A549 (cell line): Measurements from ENCODE around the gene DSC2.

Experiments used
- CTCF ChIP-seq: fragments of >200 bp; sonication (Bioruptor Twin); formaldehyde crosslinking; IDR thresholded peaks from 3 replicates; pipeline ENCODE4 v1.5.1; 2016
- MAX ChIP-seq: IDR thresholded peaks from 2 replicates; pipeline ENCODE4 v1.6.1; 2012

GRCh38 chr18:31149351-31149750, 47.1 kb upstream of the DSC2 start:
- TF ChIP-seq CTCF: no peak
- TF ChIP-seq MAX: no peak
